DND-41 (cell line): ENCODE data around the gene TMEM45A.

Experiments
- ATAC-seq: fragments of 200-7000 bp; cut with Tn5 transposase; 3 replicates; pipeline ENCODE4 v1.9.1; 2021; ENCODE audit warnings: low read depth; ENCODE audit not compliant: insufficient read depth
- DNase-seq: peaks from one replicate; pipeline ENCODE4 v3.0.0-alpha.2; 2020
- H2AFZ ChIP-seq: 2 replicates; pipeline ENCODE4 v1.6.0; 2012; ENCODE audit warnings: low read depth, low read length
- H3K27ac ChIP-seq: 2 replicates; pipeline ENCODE4 v1.5.1; 2012; ENCODE audit warnings: low read length, inconsistent platforms
- H3K27me3 ChIP-seq: fragments of 200-600 bp; sonication (generic); 2 replicates; pipeline ENCODE4 v1.6.0; 2012; ENCODE audit warnings: low read length, mild to moderate bottlenecking, inconsistent platforms; ENCODE audit not compliant: insufficient read depth, poor library complexity
- H3K36me3 ChIP-seq: 2 replicates; pipeline ENCODE4 v1.5.1; 2012; ENCODE audit warnings: low read length, inconsistent platforms; ENCODE audit not compliant: insufficient read depth
- H3K4me1 ChIP-seq: 2 replicates; pipeline ENCODE4 v1.5.1; 2012; ENCODE audit warnings: mild to moderate bottlenecking, low read length; ENCODE audit not compliant: insufficient read depth
- H3K4me2 ChIP-seq: 2 replicates; pipeline ENCODE4 v1.6.0; 2012; ENCODE audit warnings: mild to moderate bottlenecking, moderate library complexity, low read length, inconsistent platforms; ENCODE audit not compliant: insufficient read depth
- H3K4me3 ChIP-seq, 2 experiments: fragments of 200-600 bp in 1 of 2; shearing (Covaris generic) in 1 of 2; 2 replicates each; pipeline ENCODE4 v1.5.1; 2012 to 2016; ENCODE audit warnings: inconsistent platforms in 2 of 2, low read length in 2 of 2, mild to moderate bottlenecking in 2 of 2, low read depth in 1 of 2, moderate library complexity in 1 of 2
- H3K79me2 ChIP-seq: 2 replicates; pipeline ENCODE4 v1.6.0; 2012; ENCODE audit warnings: low read length, inconsistent platforms; ENCODE audit not compliant: insufficient read depth
- H3K9ac ChIP-seq: 2 replicates; pipeline ENCODE4 v1.6.0; 2012; ENCODE audit warnings: low read depth, mild to moderate bottlenecking, inconsistent platforms, low read length, moderate library complexity
- H3K9me3 ChIP-seq: 2 replicates; pipeline ENCODE4 v1.5.1; 2012; ENCODE audit warnings: low read length, moderate library complexity, mild to moderate bottlenecking, inconsistent platforms; ENCODE audit not compliant: insufficient read depth, severe bottlenecking
- H4K20me1 ChIP-seq: 2 replicates; pipeline ENCODE4 v1.6.0; 2012; ENCODE audit warnings: low read length; ENCODE audit not compliant: insufficient read depth
- CTCF ChIP-seq: IDR thresholded peaks from 2 replicates; pipeline ENCODE4 v1.5.1; 2012; ENCODE audit warnings: borderline replicate concordance, low read length, moderate library complexity, mild to moderate bottlenecking; ENCODE audit not compliant: poor library complexity, severe bottlenecking; ENCODE audit errors: extremely low read depth
- EZH2 ChIP-seq: IDR thresholded peaks from 3 replicates; pipeline ENCODE4 v1.6.1; 2012; ENCODE audit warnings: borderline replicate concordance, low read depth, mild to moderate bottlenecking, moderate library complexity, low read length, inconsistent platforms; ENCODE audit not compliant: severe bottlenecking

The TMEM45A gene

GRCh38 chr3:100465892-100466777 is 26.3 kb upstream of the TMEM45A start:
- DNase-seq (no peak), ATAC-seq (no peak)
- TF ChIP-seq CTCF = no peak
- no peak for TF ChIP-seq EZH2
- peaks cover 4% of the 10 kb centered on the region for H3K9me3 ChIP-seq
- no peak overlapping the region for H3K4me2 ChIP-seq
- H3K36me3 ChIP-seq = no peaks in the 10 kb centered on the region
- H3K27ac ChIP-seq = no peak overlapping the region
- 0 out of 2 replicates have a peak overlapping the region, but pooled peaks have one; percentile 16 for H2AFZ ChIP-seq
- no peaks in the 10 kb centered on the region for H4K20me1 ChIP-seq
- H3K79me2 ChIP-seq = no peaks in the 10 kb centered on the region
- no peak overlapping the region for H3K9ac ChIP-seq
- no peaks in the 10 kb centered on the region for H3K4me1 ChIP-seq
- no peak overlapping the region for H3K4me3 ChIP-seq
- no peaks in the 10 kb centered on the region for H3K27me3 ChIP-seq

- Histone ChIP-seq H3K4me1 (no peaks in the 10 kb centered on the region), H3K4me3 (no peak overlapping the region), H3K27me3 (no peaks in the 10 kb centered on the region), H3K27ac (no peak overlapping the region), H2AFZ (no peak overlapping the region), H3K4me2 (no peak overlapping the region), H3K9ac (no peak overlapping the region), H3K79me2 (no peaks in the 10 kb centered on the region), H3K9me3 (peaks cover 4% of the 10 kb centered on the region), H3K36me3 (no peaks in the 10 kb centered on the region), H4K20me1 (no peaks in the 10 kb centered on the region)
- DNase-seq (no peak), ATAC-seq (no peak)
- TF ChIP-seq EZH2 (no peak), CTCF (no peak)
These were observed 25.3 kb upstream of the TMEM45A start for GRCh38 chr3:100467133-100467532.

- Histone ChIP-seq H2AFZ (no peak overlapping the region), H3K27me3 (no peaks in the 10 kb centered on the region), H3K4me3 (no peak overlapping the region), H4K20me1 (no peaks in the 10 kb centered on the region), H3K9me3 (peaks cover 4% of the 10 kb centered on the region), H3K79me2 (no peaks in the 10 kb centered on the region), H3K9ac (no peak overlapping the region), H3K4me2 (no peak overlapping the region), H3K36me3 (no peaks in the 10 kb centered on the region), H3K4me1 (no peaks in the 10 kb centered on the region), H3K27ac (no peak overlapping the region)
- DNase-seq (no peak), ATAC-seq (no peak)
- TF ChIP-seq CTCF (no peak), EZH2 (no peak)
These were observed 23.7 kb upstream of the TMEM45A start for GRCh38 chr3:100468676-100469075.
